HCT116 (cell line): ENCODE results near the gene SPG7. TPM values are rescaled to one million over a fixed set of nuclear protein-coding genes. Genes with fewer than 3 reads are reported as not detected.

Experiments
- ATAC-seq: fragments of 200-7000 bp; cut with Tn5 transposase; 2 replicates; pipeline ENCODE4 v1.9.1; 2020; ENCODE audit warnings: mild to moderate bottlenecking, moderate library complexity
- BruUV-seq: library from RNA; stranded (reverse); fragments of 400-500 nt; replicated peaks from 2 replicates; lab custom pipeline; 2021; lab: Mats Ljungman, UMichigan
- CTCF ChIA-PET: fragments of 300-600 bp; sonication (Branson Sonifier 250); formaldehyde crosslinking; loops from one replicate; lab custom pipeline; 2021; ENCODE audit warnings: antibody characterized with exemption; lab: Charles Lee
- POLR2A ChIA-PET: fragments of 300-600, 350-600 bp; sonication (Branson Sonifier 250); formaldehyde crosslinking; loops from one replicate; lab custom pipeline; 2021; ENCODE audit warnings: antibody characterized with exemption; lab: Charles Lee
- RAD21 ChIA-PET, 2 experiments: fragments of 300-600 bp; sonication (Branson Sonifier 250); formaldehyde crosslinking; loops; one replicate each; lab custom pipeline; 2023; ENCODE audit warnings: low total read pairs in 2 of 2; ENCODE audit not compliant: uncharacterized antibody in 2 of 2, unreplicated experiment in 2 of 2, low non-redundant PET in 1 of 2; lab: Charles Lee
- DNase-seq: peaks from one replicate; pipeline ENCODE4 v3.0.0-alpha.2; 2010; ENCODE audit warnings: low read depth, low spot score
- H2AFZ ChIP-seq: fragments of 200-600 bp; shearing (Covaris generic), sonication (generic); 2 replicates; pipeline ENCODE4 v1.6.1; 2017; ENCODE audit warnings: low read depth, mixed run types, mixed read lengths, antibody characterized with exemption, low read length; ENCODE audit not compliant: poor library complexity, severe bottlenecking
- H3K27ac ChIP-seq: 2 replicates; pipeline ENCODE4 v1.5.1; 2012; ENCODE audit warnings: low read depth, low read length
- H3K27me3 ChIP-seq: fragments of 200-600 bp; sonication (generic); 2 replicates; pipeline ENCODE4 v1.6.1; 2016; ENCODE audit warnings: mixed run types, low read length, mixed read lengths; ENCODE audit not compliant: insufficient read depth
- H3K36me3 ChIP-seq, 2 experiments: fragments of 200-500 bp in 1 of 2; fragments of 200-600 bp in 1 of 2; sonication (Bioruptor generic) in 1 of 2; sonication (generic) in 1 of 2; 2 replicates each; pipeline versions ENCODE4 v1.5.1 to v1.6.1; 2014 to 2016; ENCODE audit warnings: low read length in 2 of 2, inconsistent platforms in 1 of 2, mixed read lengths in 1 of 2, mixed run types in 1 of 2; ENCODE audit not compliant: insufficient read depth in 2 of 2, control insufficient read depth in 1 of 2
- H3K4me1 ChIP-seq, 2 experiments: fragments of 200-600 bp in 1 of 2; sonication (generic) in 1 of 2; 2 replicates each; pipeline versions ENCODE4 v1.5.1 to v1.6.1; 2012 to 2017; ENCODE audit warnings: low read length in 2 of 2, inconsistent platforms in 1 of 2, mild to moderate bottlenecking in 1 of 2, mixed read lengths in 1 of 2, mixed run types in 1 of 2, moderate library complexity in 1 of 2; ENCODE audit not compliant: insufficient read depth in 2 of 2, control insufficient read depth in 1 of 2
- H3K4me2 ChIP-seq: fragments of 200-600 bp; sonication (generic); 2 replicates; pipeline ENCODE4 v1.6.1; 2017; ENCODE audit warnings: mixed run types, low read length, mixed read lengths
- H3K4me3 ChIP-seq, 2 experiments: fragments of 200-600 bp in 1 of 2; sonication (generic) in 1 of 2; replicated peaks in 1 of 2; 2 replicates each; pipeline ENCODE4 v1.5.1; 2011 to 2016; ENCODE audit warnings: low read length in 2 of 2, control low read depth in 1 of 2, low read depth in 1 of 2, mild to moderate bottlenecking in 1 of 2, mixed read lengths in 1 of 2, mixed run types in 1 of 2
- H3K79me2 ChIP-seq: fragments of 200-600 bp; sonication (generic); 2 replicates; pipeline ENCODE4 v1.6.1; 2017; ENCODE audit warnings: mild to moderate bottlenecking, mixed run types, low read length, moderate library complexity, mixed read lengths; ENCODE audit not compliant: insufficient read depth
- H3K9ac ChIP-seq: fragments of 200-600 bp; sonication (generic); 2 replicates; pipeline ENCODE4 v1.6.1; 2016; ENCODE audit warnings: low read length, mixed read lengths
- H3K9me2 ChIP-seq: fragments of 200-600 bp; sonication (generic), shearing (Covaris generic); 2 replicates; pipeline ENCODE4 v1.6.1; 2017; ENCODE audit warnings: mixed run types, mild to moderate bottlenecking, moderate library complexity; ENCODE audit not compliant: insufficient read depth
- H3K9me3 ChIP-seq, 2 experiments: fragments of 200-500 bp in 1 of 2; fragments of 200-600 bp in 1 of 2; sonication (Bioruptor generic) in 1 of 2; sonication (generic) in 1 of 2; 2 replicates each; pipeline ENCODE4 v1.6.1; 2014 to 2017; ENCODE audit warnings: low read length in 2 of 2, mixed read lengths in 2 of 2, inconsistent platforms in 1 of 2, low read depth in 1 of 2, mild to moderate bottlenecking in 1 of 2, mixed run types in 1 of 2, moderate library complexity in 1 of 2; ENCODE audit not compliant: control insufficient read depth in 1 of 2, insufficient read depth in 1 of 2
- H4K20me1 ChIP-seq: fragments of 200-600 bp; sonication (generic), shearing (Covaris generic); 2 replicates; pipeline ENCODE4 v1.6.1; 2017; ENCODE audit warnings: mixed run types, mild to moderate bottlenecking, moderate library complexity; ENCODE audit not compliant: insufficient read depth
- CBX3 ChIP-seq: IDR thresholded peaks from 2 replicates; pipeline ENCODE4 v1.6.1; 2012; ENCODE audit warnings: low read depth
- CEBPB ChIP-seq: IDR thresholded peaks from 2 replicates; pipeline ENCODE4 v1.6.1; 2012; ENCODE audit warnings: low read depth
- CTCF ChIP-seq, 3 experiments: fragments of 200-600 bp in 1 of 3; sonication (generic) in 1 of 3; IDR thresholded peaks in 2 of 3; conservative IDR thresholded peaks in 1 of 3; 2 replicates each; pipeline ENCODE4 v1.5.1; 2012 to 2017; ENCODE audit warnings: low read depth in 2 of 3, low read length in 2 of 3, antibody characterized with exemption in 1 of 3, borderline replicate concordance in 1 of 3, control low read depth in 1 of 3, mild to moderate bottlenecking in 1 of 3, mixed read lengths in 1 of 3, mixed run types in 1 of 3, moderate library complexity in 1 of 3; ENCODE audit not compliant: insufficient read depth in 1 of 3
- EZH2 ChIP-seq: fragments of 200-600 bp; sonication (generic); IDR thresholded peaks from 2 replicates; pipeline ENCODE4 v1.6.1; 2017; ENCODE audit warnings: antibody characterized with exemption, mixed run types
- EZH2phosphoT487 ChIP-seq: fragments of 200-600 bp; IDR thresholded peaks from 2 replicates; pipeline ENCODE4 v1.6.1; 2018; ENCODE audit warnings: antibody characterized with exemption, borderline replicate concordance
- FOSL1 ChIP-seq: IDR thresholded peaks from 2 replicates; pipeline ENCODE4 v1.6.1; 2012; ENCODE audit warnings: low read depth
- JUND ChIP-seq: IDR thresholded peaks from 2 replicates; pipeline ENCODE4 v1.6.1; 2012
- MAX ChIP-seq: IDR thresholded peaks from 2 replicates; pipeline ENCODE4 v1.6.1; 2012
- POLR2A ChIP-seq: IDR thresholded peaks from 2 replicates; pipeline ENCODE4 v1.7.0; 2011; ENCODE audit warnings: borderline replicate concordance; ENCODE audit not compliant: insufficient read depth, insufficient read length; ENCODE audit errors: extremely low read depth
- POLR2AphosphoS5 ChIP-seq: IDR thresholded peaks from 2 replicates; pipeline ENCODE4 v1.6.1; 2011; ENCODE audit warnings: mild to moderate bottlenecking, low read depth, low read length, moderate library complexity
- SIN3A ChIP-seq: IDR thresholded peaks from 2 replicates; pipeline ENCODE4 v1.6.1; 2012; ENCODE audit warnings: low read depth
- SRF ChIP-seq: IDR thresholded peaks from 2 replicates; pipeline ENCODE4 v1.6.1; 2012; ENCODE audit warnings: low read depth
- ZBTB33 ChIP-seq: IDR thresholded peaks from 2 replicates; pipeline ENCODE4 v1.6.1; 2011; ENCODE audit warnings: mild to moderate bottlenecking, low read length, moderate library complexity; ENCODE audit not compliant: insufficient replicate concordance; ENCODE audit errors: extremely low read depth
- intact Hi-C: fragments of 100-400 bp; cut with micrococcal nuclease; formaldehyde crosslinking; loops from 2 replicates; pipeline ENCODE4 v1.10.0; 2022
- total RNA-seq: library from RNA; stranded (reverse); gene quantifications from one replicate; pipeline ENCODE4 v1.2.1, GENCODE V29; 2021; ENCODE audit not compliant: unreplicated experiment

SPG7 gene
- total RNA-seq, 1 experiment from 2014 or later, result 116 TPM

- POLR2A ChIA-PET, result no interaction called here
- intact Hi-C loops, result no loop called here
Observed at GRCh38 chr16:89549007-89549700, 41.0 kb downstream of the SPG7 start.

More at GRCh38 chr16:89549007-89549700, 41.0 kb downstream of the SPG7 start:
- RAD21 ChIA-PET, result no interaction called here
- H3K4me1 ChIP-seq, result no peaks in the 10 kb centered on the region
- no peaks in the 10 kb centered on the region for H3K9me2 ChIP-seq
- H3K79me2 ChIP-seq, result no peaks in the 10 kb centered on the region
- no TSS peak for BruUV-seq
- no peak for ATAC-seq
- peaks cover 32 to 49% of the 10 kb centered on the region in 2 experiments; a peak in 3 of 4 replicates for H3K36me3 ChIP-seq
- H3K9ac ChIP-seq, result no peak overlapping the region
- no peak overlapping the region for H2AFZ ChIP-seq
- no peaks in the 10 kb centered on the region for H3K9me3 ChIP-seq
- no peak overlapping the region for H3K27ac ChIP-seq
- no peaks in the 10 kb centered on the region for H4K20me1 ChIP-seq
- H3K27me3 ChIP-seq, result no peaks in the 10 kb centered on the region
- H3K4me3 ChIP-seq, result no peak overlapping the region
- CTCF ChIA-PET, result interaction anchor here (0.7 kb wide), 1 partner anchor 10 kb away, joined by 3 read pairs; no protein-coding TSS in a partner anchor
- DNase-seq, result no peak
- TF ChIP-seq POLR2A, result no peak
- no peak for TF ChIP-seq CTCF (IDR thresholded peaks at IDR 0.05 in 2 of 3, conservative IDR thresholded peaks at IDR 0.05 in 1 of 3; ENCODE audit: borderline replicate concordance in 1 of 3, insufficient read depth in 1 of 3, low read depth in 2 of 3, low read length in 2 of 3)
- no peak for TF ChIP-seq EZH2phosphoT487
- no peak for TF ChIP-seq CBX3
- TF ChIP-seq POLR2AphosphoS5, result no peak
- TF ChIP-seq CEBPB, result no peak
- no peak for TF ChIP-seq SIN3A
- no peak for TF ChIP-seq EZH2
- no peak for TF ChIP-seq SRF
- no peak for TF ChIP-seq MAX
- TF ChIP-seq JUND, result no peak
- no peak for TF ChIP-seq FOSL1
- no peak for TF ChIP-seq ZBTB33
- H3K4me2 ChIP-seq, result no peak overlapping the region
